CD4-positive, alpha-beta memory T cell (primary cell): ENCODE results near the gene TMEFF2. TPM values are rescaled to one million over a fixed set of nuclear protein-coding genes. Genes with fewer than 3 reads are reported as not detected.

Experiments
- CTCF ChIA-PET: fragments of 350-600 bp; sonication (Branson Sonifier 250); formaldehyde crosslinking; loops from one replicate; lab custom pipeline; 2021; ENCODE audit warnings: inconsistent platforms; ENCODE audit not compliant: partially characterized antibody; lab: Charles Lee
- POLR2A ChIA-PET: fragments of 350-600 bp; sonication (Branson Sonifier 250); formaldehyde crosslinking; loops from one replicate; lab custom pipeline; 2021; ENCODE audit not compliant: partially characterized antibody; lab: Charles Lee
- DNase-seq, 5 donors: peaks; one replicate each; pipeline versions ENCODE4 v3.0.0 to v3.0.0-alpha.2; 2020 to 2022; ENCODE audit warnings: mixed read lengths in 1 of 5
- H3K27ac ChIP-seq: one replicate; pipeline ENCODE4 v1.7.0; 2013; ENCODE audit warnings: low read depth, low read length
- H3K27me3 ChIP-seq: 2 replicates; pipeline ENCODE4 v1.7.0; 2013; ENCODE audit warnings: mild to moderate bottlenecking, low read length, moderate library complexity; ENCODE audit not compliant: insufficient read depth
- H3K36me3 ChIP-seq: 2 replicates; pipeline ENCODE4 v1.7.0; 2013; ENCODE audit warnings: mild to moderate bottlenecking, low read length, moderate library complexity; ENCODE audit not compliant: insufficient read depth
- H3K4me1 ChIP-seq: 2 replicates; pipeline ENCODE4 v1.7.0; 2013; ENCODE audit warnings: mild to moderate bottlenecking, low read length, moderate library complexity; ENCODE audit not compliant: insufficient read depth
- H3K4me3 ChIP-seq, 2 donors: one replicate each; pipeline ENCODE4 v1.7.0; 2013; ENCODE audit warnings: low read length in 2 of 2, mild to moderate bottlenecking in 1 of 2
- H3K9me3 ChIP-seq, 2 donors: one replicate each; pipeline ENCODE4 v1.7.0; 2013; ENCODE audit warnings: low read length in 2 of 2, control low read depth in 1 of 2; ENCODE audit not compliant: control insufficient read depth in 1 of 2
- H3K27ac Mint-ChIP-seq, 7 donors: one replicate each; pipeline ENCODE4 v1.8.0; 2020 to 2021; ENCODE audit warnings: mixed read lengths in 7 of 7, mild to moderate bottlenecking in 6 of 7, inconsistent platforms in 3 of 7, moderate library complexity in 3 of 7
- H3K27me3 Mint-ChIP-seq, 2 donors: one replicate each; pipeline ENCODE4 v1.8.0; 2020 to 2021; ENCODE audit warnings: mixed read lengths in 2 of 2
- H3K36me3 Mint-ChIP-seq, 2 donors: one replicate each; pipeline ENCODE4 v1.8.0; 2020 to 2021; ENCODE audit warnings: mixed read lengths in 2 of 2, inconsistent platforms in 1 of 2, mild to moderate bottlenecking in 1 of 2
- H3K4me1 Mint-ChIP-seq, 4 donors: one replicate each; pipeline ENCODE4 v1.8.0; 2020 to 2021; ENCODE audit warnings: mixed read lengths in 4 of 4, mild to moderate bottlenecking in 1 of 4
- H3K4me3 Mint-ChIP-seq, 8 donors: one replicate each; pipeline ENCODE4 v1.8.0; 2020 to 2021; ENCODE audit warnings: mixed read lengths in 8 of 8, mild to moderate bottlenecking in 7 of 8, moderate library complexity in 6 of 8, inconsistent platforms in 3 of 8
- H3K9me3 Mint-ChIP-seq, 8 donors: one replicate each; pipeline ENCODE4 v1.8.0; 2020 to 2021; ENCODE audit warnings: mixed read lengths in 8 of 8, mild to moderate bottlenecking in 5 of 8, inconsistent platforms in 3 of 8, moderate library complexity in 1 of 8
- intact Hi-C: fragments of 100-400 bp; cut with micrococcal nuclease; formaldehyde crosslinking; loops from one replicate; pipeline ENCODE4 v1.15.1; 2023
- polyA plus RNA-seq, 2 donors: library from polyadenylated mRNA; unstranded; fragments of 300-500 nt; fragmentation: Illumina TruSeq; gene quantifications; one replicate each; pipeline ENCODE4 v1.2.3, GENCODE V29; 2021
- total RNA-seq, 2 experiments: library from RNA; stranded (reverse); gene quantifications; one replicate each; pipeline ENCODE4 v1.2.3, GENCODE V29; 2021

The TMEFF2 gene
- total and polyA plus RNA-seq, 4 experiments from 2014 or later, result not detected

GRCh38 chr2:191957996-191958860 lies 236.5 kb downstream of the TMEFF2 start:
- Histone ChIP-seq H3K4me1 (no peaks in the 10 kb centered on the region), H3K4me3 (no peak overlapping the region), H3K27ac (no peak overlapping the region), H3K9me3 (no peaks in the 10 kb centered on the region), H3K36me3 (no peaks in the 10 kb centered on the region), H3K27me3 (no peaks in the 10 kb centered on the region)
- Mint-ChIP-seq H3K36me3 (no peaks in the 10 kb centered on the region), H3K4me3 (no peak overlapping the region), H3K27ac (no peak overlapping the region), H3K27me3 (peaks cover 3 to 4% of the 10 kb centered on the region in 2 donors), H3K4me1 (no peaks in the 10 kb centered on the region), H3K9me3 (no peaks in the 10 kb centered on the region)
- CTCF ChIA-PET, result no interaction called here
- POLR2A ChIA-PET, result no interaction called here
- intact Hi-C loops, result no loop called here
- DNase-seq, result no peak

GRCh38 chr2:191954451-191954850 lies 240.3 kb downstream of the TMEFF2 start:
- ChIA-PET CTCF (no interaction called here), POLR2A (no interaction called here)
- Mint-ChIP-seq H3K4me3 (no peak overlapping the region), H3K36me3 (no peaks in the 10 kb centered on the region), H3K27ac (no peak overlapping the region), H3K4me1 (no peaks in the 10 kb centered on the region), H3K9me3 (peaks cover 0 to 2% (median 0%) of the 10 kb centered on the region in 8 donors), H3K27me3 (peaks cover 3 to 4% of the 10 kb centered on the region in 2 donors)
- no peak overlapping the region for H3K27ac ChIP-seq
- no peak for DNase-seq
- intact Hi-C loops, result no loop called here
- H3K4me3 ChIP-seq, result no peak overlapping the region
- H3K4me1 ChIP-seq, result no peaks in the 10 kb centered on the region
- no peaks in the 10 kb centered on the region for H3K9me3 ChIP-seq
- H3K27me3 ChIP-seq, result no peaks in the 10 kb centered on the region
- H3K36me3 ChIP-seq, result no peaks in the 10 kb centered on the region

DNA sequence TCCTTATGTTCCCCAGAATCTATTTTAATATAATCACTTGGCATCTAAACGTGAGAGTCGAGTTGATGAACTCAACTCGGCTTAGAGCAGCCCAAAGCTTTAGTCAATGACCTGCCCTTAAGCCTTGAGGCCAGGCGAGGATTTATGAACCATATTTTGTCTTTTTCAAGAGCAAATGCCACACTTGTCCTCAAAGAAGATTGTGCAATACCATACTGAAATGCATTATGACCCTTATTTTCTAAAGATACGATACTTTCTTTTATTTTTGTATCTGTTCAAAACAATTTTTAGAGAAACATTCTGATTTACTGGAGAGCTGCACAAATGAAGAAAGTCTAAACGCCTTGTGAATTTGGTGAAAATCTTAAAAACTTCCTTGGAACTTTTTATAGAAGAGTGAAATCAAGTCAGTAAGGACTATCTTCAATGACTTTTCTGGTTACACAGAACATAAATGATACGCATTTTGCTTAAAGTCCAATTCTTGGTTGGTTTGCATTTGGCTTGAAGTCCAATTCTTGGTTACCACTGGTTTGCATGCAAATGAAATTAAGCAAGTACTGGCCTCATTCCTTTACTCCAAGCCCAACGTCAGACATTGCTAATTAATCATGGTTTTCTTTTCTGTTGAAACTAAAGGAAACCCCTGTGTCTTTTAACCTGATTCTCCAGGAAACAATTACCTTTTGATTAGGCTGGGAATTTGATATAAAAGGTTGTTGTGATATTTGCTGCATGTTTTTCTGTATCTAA lies 242.0 kb downstream of the TMEFF2 start:
- Mint-ChIP-seq H3K4me3 (no peak overlapping the region), H3K27me3 (peaks cover 2 to 5% of the 10 kb centered on the region in 2 donors), H3K27ac (no peak overlapping the region), H3K4me1 (no peaks in the 10 kb centered on the region), H3K9me3 (peaks cover 0 to 2% (median 0%) of the 10 kb centered on the region in 8 donors), H3K36me3 (no peaks in the 10 kb centered on the region)
- Histone ChIP-seq H3K4me3 (no peak overlapping the region), H3K4me1 (no peaks in the 10 kb centered on the region), H3K27ac (no peak overlapping the region), H3K36me3 (no peaks in the 10 kb centered on the region), H3K27me3 (no peaks in the 10 kb centered on the region), H3K9me3 (no peaks in the 10 kb centered on the region)
- CTCF ChIA-PET, result no interaction called here
- intact Hi-C loops, result no loop called here
- DNase-seq, result no peak
- POLR2A ChIA-PET, result no interaction called here

DNA sequence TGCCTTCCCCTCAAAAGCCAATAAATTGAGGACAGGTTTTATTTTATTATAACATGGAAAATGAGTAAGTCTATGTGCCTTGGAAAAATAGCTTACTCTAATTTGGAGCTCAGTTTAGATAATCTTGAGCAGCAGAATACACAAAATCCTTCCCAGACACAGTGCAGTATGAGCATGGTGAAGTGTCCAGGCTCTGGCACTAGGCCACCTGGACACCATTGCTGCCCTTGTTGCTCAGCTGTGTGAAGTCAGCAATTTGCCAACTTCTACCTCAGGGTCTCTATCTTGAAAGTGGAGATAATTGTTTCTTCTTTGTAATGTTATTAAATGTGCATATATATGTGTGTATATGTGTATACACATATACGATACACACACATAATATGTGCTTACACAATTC lies 242.9 kb downstream of the TMEFF2 start:
- Mint-ChIP-seq H3K27ac (no peak overlapping the region), H3K36me3 (no peaks in the 10 kb centered on the region), H3K4me1 (no peaks in the 10 kb centered on the region), H3K4me3 (no peak overlapping the region), H3K9me3 (peaks cover 0 to 2% (median 0%) of the 10 kb centered on the region in 8 donors), H3K27me3 (peaks cover 3 to 7% of the 10 kb centered on the region in 2 donors)
- DNase-seq, result no peak
- intact Hi-C loops, result no loop called here
- POLR2A ChIA-PET, result no interaction called here
- CTCF ChIA-PET, result no interaction called here
- H3K27me3 ChIP-seq, result no peaks in the 10 kb centered on the region
- no peak overlapping the region for H3K4me3 ChIP-seq
- no peaks in the 10 kb centered on the region for H3K9me3 ChIP-seq
- H3K4me1 ChIP-seq, result no peaks in the 10 kb centered on the region
- no peak overlapping the region for H3K27ac ChIP-seq
- H3K36me3 ChIP-seq, result no peaks in the 10 kb centered on the region

GRCh38 chr2:191951376-191951775 lies 243.4 kb downstream of the TMEFF2 start:
- H3K27ac Mint-ChIP-seq, result no peak overlapping the region
- no peaks in the 10 kb centered on the region for H3K4me1 Mint-ChIP-seq
- Histone ChIP-seq H3K4me1 (no peaks in the 10 kb centered on the region), H3K36me3 (no peaks in the 10 kb centered on the region), H3K9me3 (no peaks in the 10 kb centered on the region), H3K27ac (no peak overlapping the region), H3K27me3 (no peaks in the 10 kb centered on the region), H3K4me3 (no peak overlapping the region)
- no peak overlapping the region for H3K4me3 Mint-ChIP-seq
- H3K9me3 Mint-ChIP-seq, result peaks cover 0 to 2% (median 0%) of the 10 kb centered on the region in 8 donors
- ChIA-PET POLR2A (no interaction called here), CTCF (no interaction called here)
- intact Hi-C loops, result no loop called here
- H3K27me3 Mint-ChIP-seq, result peaks cover 3 to 7% of the 10 kb centered on the region in 2 donors
- no peaks in the 10 kb centered on the region for H3K36me3 Mint-ChIP-seq
- DNase-seq, result no peak

DNA sequence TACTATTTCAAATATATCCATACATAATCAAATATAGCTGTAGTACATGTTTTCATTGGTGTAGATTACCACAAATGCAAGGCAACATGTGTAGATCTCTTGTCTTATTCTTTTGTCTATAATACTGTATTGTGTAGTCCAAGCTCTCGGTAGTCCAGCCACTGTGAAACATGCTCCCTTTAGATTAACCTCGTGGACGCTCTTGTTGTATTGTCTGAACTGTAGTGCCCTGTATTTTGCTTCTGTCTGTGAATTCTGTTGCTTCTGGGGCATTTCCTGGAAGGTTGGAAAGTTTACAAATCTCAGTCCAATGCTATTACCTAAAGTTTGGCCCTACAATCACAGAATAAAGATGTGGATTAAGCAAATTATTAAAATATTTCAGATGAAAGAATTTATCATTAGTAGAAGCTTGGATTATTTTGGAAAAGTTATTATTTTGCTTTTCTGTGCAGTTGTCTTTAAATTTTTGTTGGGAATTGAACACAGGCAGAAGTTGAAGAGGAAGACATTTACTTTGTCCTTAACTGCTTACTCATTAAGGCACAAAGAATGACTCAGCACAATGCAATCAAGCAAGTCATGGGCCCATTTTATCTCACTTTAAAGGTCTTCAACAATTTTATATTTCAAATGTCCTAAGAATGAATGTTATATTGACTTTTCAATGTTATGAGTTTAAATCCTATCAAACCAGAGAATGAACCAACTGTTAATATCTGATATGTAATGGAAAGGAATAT lies 244.4 kb downstream of the TMEFF2 start:
- peaks cover 0 to 2% (median 0%) of the 10 kb centered on the region in 8 donors for H3K9me3 Mint-ChIP-seq
- H3K9me3 ChIP-seq, result no peaks in the 10 kb centered on the region
- no peak overlapping the region for H3K4me3 Mint-ChIP-seq
- no peak for DNase-seq
- no peaks in the 10 kb centered on the region for H3K4me1 ChIP-seq
- ChIA-PET CTCF (no interaction called here), POLR2A (no interaction called here)
- no peaks in the 10 kb centered on the region for H3K36me3 Mint-ChIP-seq
- no peak overlapping the region for H3K27ac ChIP-seq
- H3K27me3 Mint-ChIP-seq, result peaks cover 3 to 7% of the 10 kb centered on the region in 2 donors
- H3K36me3 ChIP-seq, result no peaks in the 10 kb centered on the region
- no peak overlapping the region for H3K4me3 ChIP-seq
- no peak overlapping the region for H3K27ac Mint-ChIP-seq
- no peaks in the 10 kb centered on the region for H3K4me1 Mint-ChIP-seq
- intact Hi-C loops, result no loop called here
- no peaks in the 10 kb centered on the region for H3K27me3 ChIP-seq

GRCh38 chr2:191947235-191947634 lies 247.5 kb downstream of the TMEFF2 start:
- H3K36me3 Mint-ChIP-seq, result no peaks in the 10 kb centered on the region
- no peak overlapping the region for H3K4me3 Mint-ChIP-seq
- no peaks in the 10 kb centered on the region for H3K36me3 ChIP-seq

More at GRCh38 chr2:191947235-191947634, 247.5 kb downstream of the TMEFF2 start:
- Histone ChIP-seq H3K27ac (no peak overlapping the region), H3K9me3 (no peaks in the 10 kb centered on the region), H3K4me3 (no peak overlapping the region), H3K4me1 (no peaks in the 10 kb centered on the region), H3K27me3 (no peaks in the 10 kb centered on the region)
- ChIA-PET POLR2A (no interaction called here), CTCF (no interaction called here)
- DNase-seq, result no peak
- intact Hi-C loops, result no loop called here
- peaks cover 0 to 2% (median 0%) of the 10 kb centered on the region in 8 donors for H3K9me3 Mint-ChIP-seq
- H3K27ac Mint-ChIP-seq, result no peak overlapping the region
- peaks cover 3 to 8% of the 10 kb centered on the region in 2 donors for H3K27me3 Mint-ChIP-seq
- no peaks in the 10 kb centered on the region for H3K4me1 Mint-ChIP-seq
